Activated CD4-positive, alpha-beta T cell treated with anti-CD3 and anti-CD28 coated beads for 36 hours (primary cell): Measurements from ENCODE around the gene NAA38. TPM values are rescaled to one million over a fixed set of nuclear protein-coding genes. Genes with fewer than 3 reads are reported as not detected.
A peak's percentile ranks its signal among the peaks of the same experiment; 100 is the strongest.

Experiments
- ATAC-seq: fragments of 200-7000 bp; cut with Tn5 transposase; one replicate; pipeline ENCODE4 v1.10.0; 2021; ENCODE audit warnings: mild to moderate bottlenecking, moderate library complexity
- CTCF ChIA-PET: fragments of 350-600 bp; sonication (Branson Sonifier 250); formaldehyde crosslinking; loops from one replicate; lab custom pipeline; 2021; ENCODE audit warnings: antibody characterized with exemption; lab: Charles Lee
- POLR2A ChIA-PET: fragments of 350-600 bp; sonication (Branson Sonifier 250); formaldehyde crosslinking; loops from one replicate; lab custom pipeline; 2021; ENCODE audit warnings: antibody characterized with exemption, inconsistent platforms; lab: Charles Lee
- DNase-seq: peaks from one replicate; pipeline ENCODE4 v3.0.0-alpha.2; 2020
- H3K27ac Mint-ChIP-seq: one replicate; pipeline ENCODE4 v1.8.0; 2021; ENCODE audit warnings: mixed read lengths
- H3K27me3 Mint-ChIP-seq: one replicate; pipeline ENCODE4 v1.8.0; 2021; ENCODE audit warnings: mixed read lengths
- H3K36me3 Mint-ChIP-seq: one replicate; pipeline ENCODE4 v1.8.0; 2021; ENCODE audit warnings: low read depth, mixed read lengths
- H3K4me1 Mint-ChIP-seq: one replicate; pipeline ENCODE4 v1.8.0; 2021; ENCODE audit warnings: mixed read lengths
- H3K4me3 Mint-ChIP-seq: one replicate; pipeline ENCODE4 v1.8.0; 2021; ENCODE audit warnings: mild to moderate bottlenecking, moderate library complexity, mixed read lengths
- H3K9me3 Mint-ChIP-seq: one replicate; pipeline ENCODE4 v1.8.0; 2021; ENCODE audit warnings: low read depth, mixed read lengths
- intact Hi-C, 2 experiments: fragments of 100-400 bp; cut with DNase I in 1 of 2; cut with micrococcal nuclease in 1 of 2; formaldehyde crosslinking; loops; one replicate each; pipeline versions ENCODE4 v1.14.2 to v1.15.1; 2022 to 2024; cut with DNase I, micrococcal nuclease
- total RNA-seq, 2 experiments: library from RNA; stranded (reverse); gene quantifications; one replicate each; pipeline ENCODE4 v1.2.3, GENCODE V29; 2021

NAA38 gene
- total RNA-seq, 2 experiments from 2014 or later: 64.7 to 79.8 TPM

DNA sequence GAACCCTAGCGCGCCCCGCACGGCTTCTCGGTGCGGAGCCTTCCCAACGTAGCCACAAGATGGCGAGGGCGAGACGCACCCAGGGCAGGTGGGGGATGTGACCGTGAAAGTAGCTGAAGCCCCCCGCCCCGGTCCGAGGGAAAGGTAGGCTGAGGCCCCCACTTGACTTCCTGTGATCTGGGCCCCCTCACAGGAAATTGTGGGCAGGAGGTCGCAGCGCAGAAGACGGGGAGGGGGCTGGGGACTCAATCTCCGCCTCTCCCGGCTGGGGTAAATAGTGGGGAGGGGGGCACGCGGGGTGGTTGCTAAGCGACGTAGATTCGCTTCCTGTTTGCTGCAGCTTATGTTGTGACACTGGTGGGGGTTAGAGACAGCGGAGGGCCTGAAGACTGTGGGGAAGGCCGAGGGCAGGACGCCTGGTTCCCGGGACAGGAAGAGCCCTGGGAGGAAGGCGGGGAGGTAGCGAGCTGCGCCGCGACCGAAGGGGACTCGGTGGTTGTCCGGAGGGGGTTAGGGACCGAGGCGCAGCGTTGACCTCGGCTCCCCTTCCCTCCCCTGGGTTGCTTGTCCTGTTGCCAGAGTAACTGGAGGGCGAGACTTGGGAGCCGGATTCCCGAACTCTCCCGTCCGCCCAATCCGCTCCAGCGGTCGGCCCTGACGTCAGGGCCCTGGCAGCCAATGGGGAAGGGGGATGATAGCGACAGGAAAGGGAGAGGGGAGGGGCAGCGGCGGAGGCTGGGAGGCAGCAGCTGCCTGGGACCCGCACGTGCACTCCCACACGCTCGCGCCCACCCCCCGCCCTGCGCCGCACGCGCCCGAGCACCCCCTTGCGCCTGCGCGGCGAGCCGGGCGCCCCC is 22.2 kb downstream of the NAA38 start:
- Mint-ChIP-seq H3K9me3 (no peaks in the 10 kb centered on the region), H3K4me3 (peak overlapping the region; percentile 93), H3K36me3 (peaks cover 4% of the 10 kb centered on the region), H3K27ac (peak overlapping the region; percentile 91), H3K27me3 (no peaks in the 10 kb centered on the region), H3K4me1 (peaks cover 42% of the 10 kb centered on the region)
- DNase-seq (peak; percentile 96), ATAC-seq (peak; percentile 57)
- POLR2A ChIA-PET: interaction anchor here (0.5 to 1.2 kb wide), 6 partner anchors 10 to 357 kb away, joined by 3 to 5 read pairs (median 3); partner anchors contain the start of genes MPDU1, NAA38 and TP53
- intact Hi-C loops: loop anchor here (1.0 to 2.0 kb wide), 13 partner anchors 9 to 454 kb away; partner anchors contain the start of genes NAA38 (in 2 of the 2), ALOXE3 (in 1 of the 2), POLR2A (in 1 of the 2) and RANGRF (in 1 of the 2)
- CTCF ChIA-PET: interaction anchor here (0.6 to 3.3 kb wide), 19 partner anchors 10 to 448 kb away, joined by 3 to 20 read pairs (median 4); partner anchors contain the start of genes CNTROB, NAA38, TP53 and TRAPPC1

- no peaks in the 10 kb centered on the region for H3K9me3 Mint-ChIP-seq
- H3K4me1 Mint-ChIP-seq: peaks cover 36% of the 10 kb centered on the region
- ATAC-seq: peak; percentile 2
- CTCF ChIA-PET: interaction anchor here (0.6 to 3.3 kb wide), 13 partner anchors 9 to 239 kb away, joined by 3 to 20 read pairs (median 5); partner anchors contain the start of genes CNTROB, NAA38, TP53 and TRAPPC1
- peak; percentile 71 for DNase-seq
- H3K27ac Mint-ChIP-seq: peak overlapping the region; percentile 91
- intact Hi-C loops: loop anchor here (2.0 kb wide), 7 partner anchors 52 to 454 kb away; partner anchors contain the start of genes ALOXE3 (in 1 of the 2), POLR2A (in 1 of the 2) and RANGRF (in 1 of the 2)
- POLR2A ChIA-PET: interaction anchor here (1.0 to 1.2 kb wide), 2 partner anchors 23 to 251 kb away, joined by 3 read pairs; partner anchors contain the start of genes MPDU1 and NAA38
- peak overlapping the region; percentile 93 for H3K4me3 Mint-ChIP-seq
- H3K27me3 Mint-ChIP-seq: no peaks in the 10 kb centered on the region
- peaks cover 2% of the 10 kb centered on the region for H3K36me3 Mint-ChIP-seq
Measured at GRCh38 chr17:7834542-7834956, 22.8 kb downstream of the NAA38 start.

DNA sequence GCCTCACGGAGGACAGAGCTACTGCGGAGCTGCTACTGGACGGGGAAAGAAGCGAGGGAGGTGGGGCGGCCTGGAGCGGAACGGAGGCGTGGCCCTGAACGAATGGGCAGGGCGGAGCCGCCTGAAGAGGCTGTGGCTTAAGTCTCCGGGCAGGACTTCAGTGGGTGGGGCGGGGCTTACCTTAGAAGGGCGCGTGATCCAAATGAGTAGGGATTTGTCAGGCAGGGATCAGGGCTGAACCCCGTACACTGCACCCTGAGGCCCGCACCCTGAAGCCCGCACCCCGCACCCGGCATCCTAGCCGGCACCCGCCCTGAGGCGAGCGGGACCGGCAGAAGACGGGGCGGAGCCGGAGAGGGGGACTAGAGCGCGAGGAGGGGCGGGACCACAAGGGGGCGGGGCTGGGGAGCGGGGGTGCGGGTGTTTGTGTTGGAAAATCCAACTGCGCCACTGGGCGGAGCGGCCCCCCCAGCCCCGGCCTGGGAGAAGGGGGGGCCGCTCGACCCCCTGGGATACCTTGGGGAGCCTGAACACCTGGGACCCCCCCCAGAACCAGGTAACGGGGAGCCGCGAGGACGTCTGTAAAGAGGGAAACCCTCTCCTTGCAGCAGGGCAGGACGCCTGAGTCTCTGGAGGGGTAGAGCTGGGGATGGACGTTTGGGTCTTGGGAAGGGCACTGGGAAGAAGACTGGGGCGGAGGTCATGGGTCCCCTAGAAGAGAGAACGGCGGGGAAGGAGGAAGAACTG is 23.4 kb downstream of the NAA38 start, which contains the start of gene KDM6B:
Gene KDM6B, plus strand, starts transcription at position 423 of the 747 bp plus-strand sequence. CDS start 11,338 bp downstream, outside the sequence.
- intact Hi-C loops: loop anchor here (2.0 kb wide), 7 partner anchors 53 to 455 kb away; partner anchors contain the start of genes ALOXE3 (in 1 of the 2), POLR2A (in 1 of the 2) and RANGRF (in 1 of the 2)
- CTCF ChIA-PET: interaction anchor here (0.6 to 3.3 kb wide), 13 partner anchors 9 to 158 kb away, joined by 3 to 20 read pairs (median 5); partner anchors contain the start of gene NAA38
- H3K27ac Mint-ChIP-seq: peak within 1 kb of the TSS; percentile 91
- H3K9me3 Mint-ChIP-seq: no peaks in the 10 kb centered on the region
- DNase-seq: peak; percentile 93
- H3K4me1 Mint-ChIP-seq: peaks cover 30% of the 10 kb centered on the region
- H3K4me3 Mint-ChIP-seq: peak within 1 kb of the TSS; percentile 93
- no peaks in the 10 kb centered on the region for H3K27me3 Mint-ChIP-seq
- ATAC-seq: peak; percentile 67
- no peaks in the 10 kb centered on the region for H3K36me3 Mint-ChIP-seq
- POLR2A ChIA-PET: interaction anchor here (0.6 to 1.4 kb wide), 5 partner anchors 11 to 98 kb away, joined by 3 to 5 read pairs (median 3); partner anchors contain the start of genes CNTROB, CYB5D1, NAA38 and TRAPPC1

- no peak for ATAC-seq
- intact Hi-C loops: no loop called here
- peak overlapping the region; percentile 93 for H3K4me3 Mint-ChIP-seq
Measured at GRCh38 chr17:7833011-7833794, 24.2 kb downstream of the NAA38 start.

GRCh38 chr17:7832431-7832830 is 24.9 kb downstream of the NAA38 start:
- Mint-ChIP-seq H3K27ac (no peak overlapping the region), H3K36me3 (no peaks in the 10 kb centered on the region), H3K27me3 (no peaks in the 10 kb centered on the region), H3K4me3 (no peak overlapping the region), H3K4me1 (peaks cover 18% of the 10 kb centered on the region), H3K9me3 (no peaks in the 10 kb centered on the region)
- POLR2A ChIA-PET: interaction anchor here (1.0 kb wide), 1 partner anchor 25 kb away, joined by 3 read pairs; the partner anchor contains the start of gene NAA38
- ATAC-seq: no peak
- intact Hi-C loops: no loop called here
- CTCF ChIA-PET: interaction anchor here (1.1 to 2.7 kb wide), 4 partner anchors 10 to 158 kb away, joined by 3 to 15 read pairs (median 7); no protein-coding TSS in a partner anchor
- DNase-seq: no peak

More at GRCh38 chr17:7833011-7833794, 24.2 kb downstream of the NAA38 start:
- H3K9me3 Mint-ChIP-seq: no peaks in the 10 kb centered on the region
- no peak for DNase-seq
- no peaks in the 10 kb centered on the region for H3K27me3 Mint-ChIP-seq
- no peak overlapping the region for H3K27ac Mint-ChIP-seq
- CTCF ChIA-PET: interaction anchor here (0.6 to 3.3 kb wide), 10 partner anchors 8 to 157 kb away, joined by 3 to 20 read pairs (median 9); partner anchors contain the start of gene NAA38
- no peaks in the 10 kb centered on the region for H3K36me3 Mint-ChIP-seq
- H3K4me1 Mint-ChIP-seq: peaks cover 23% of the 10 kb centered on the region
- POLR2A ChIA-PET: interaction anchor here (0.6 to 1.4 kb wide), 4 partner anchors 11 to 99 kb away, joined by 3 to 5 read pairs (median 4); partner anchors contain the start of genes CNTROB, CYB5D1, NAA38 and TRAPPC1

GRCh38 chr17:7831233-7831632 is 26.1 kb downstream of the NAA38 start:
- no peak overlapping the region for H3K4me3 Mint-ChIP-seq
- DNase-seq (no peak), ATAC-seq (no peak)
- no peaks in the 10 kb centered on the region for H3K9me3 Mint-ChIP-seq
- no peaks in the 10 kb centered on the region for H3K36me3 Mint-ChIP-seq
- ChIA-PET POLR2A (interaction anchor here (1.0 kb wide), 1 partner anchor 26 kb away, joined by 3 read pairs; the partner anchor contains the start of gene NAA38), CTCF (interaction anchor here (1.1 to 2.7 kb wide), 4 partner anchors 12 to 187 kb away, joined by 3 to 11 read pairs (median 4); partner anchors contain the start of genes CYB5D1 and NAA38)
- no peak overlapping the region for H3K27ac Mint-ChIP-seq
- H3K4me1 Mint-ChIP-seq: peaks cover 8% of the 10 kb centered on the region
- H3K27me3 Mint-ChIP-seq: no peaks in the 10 kb centered on the region
- intact Hi-C loops: no loop called here

- H3K27me3 Mint-ChIP-seq: no peaks in the 10 kb centered on the region
- no peak overlapping the region for H3K27ac Mint-ChIP-seq
- H3K9me3 Mint-ChIP-seq: no peaks in the 10 kb centered on the region
- POLR2A ChIA-PET: no interaction called here
- no peaks in the 10 kb centered on the region for H3K36me3 Mint-ChIP-seq
- CTCF ChIA-PET: interaction anchor here (0.6 to 1.1 kb wide), 3 partner anchors 27 to 189 kb away, joined by 3 to 4 read pairs (median 4); partner anchors contain the start of genes CYB5D1 and NAA38
- peaks cover 6% of the 10 kb centered on the region for H3K4me1 Mint-ChIP-seq
- no peak for ATAC-seq
- DNase-seq: no peak
- intact Hi-C loops: no loop called here
- H3K4me3 Mint-ChIP-seq: no peak overlapping the region
Measured at GRCh38 chr17:7830616-7831015, 26.7 kb downstream of the NAA38 start.

GRCh38 chr17:7825206-7825990 is 32.0 kb downstream of the NAA38 start:
- no peak overlapping the region for H3K4me3 Mint-ChIP-seq
- intact Hi-C loops: no loop called here
- H3K36me3 Mint-ChIP-seq: no peaks in the 10 kb centered on the region
- ChIA-PET POLR2A (interaction anchor here (0.6 kb wide), 1 partner anchor 235 kb away, joined by 4 read pairs; no protein-coding TSS in a partner anchor), CTCF (interaction anchor here (0.6 to 2.6 kb wide), 20 partner anchors 9 to 236 kb away, joined by 3 to 16 read pairs (median 5); partner anchors contain the start of genes CNTROB, KDM6B and TRAPPC1)
- no peaks in the 10 kb centered on the region for H3K27me3 Mint-ChIP-seq
- no peak overlapping the region for H3K27ac Mint-ChIP-seq
- ATAC-seq: peak; percentile 72
- no peaks in the 10 kb centered on the region for H3K9me3 Mint-ChIP-seq
- peaks cover 3% of the 10 kb centered on the region for H3K4me1 Mint-ChIP-seq
- DNase-seq: no peak
